Left ventricle myocardium inferior (tissue), 1 donor: Measurements from ENCODE around the gene SAP30L. TPM values are rescaled to one million over a fixed set of nuclear protein-coding genes. Genes with fewer than 3 reads are reported as not detected.

Experiments
- DNase-seq: peaks from one replicate; pipeline ENCODE4 v3.0.0-alpha.2; 2020
- H3K27ac ChIP-seq: fragments of 200-600 bp; replicated peaks from 2 replicates; pipeline ENCODE4 v1.8.0; 2021
- H3K27me3 ChIP-seq: fragments of 200-600 bp; 2 replicates; pipeline ENCODE4 v1.8.0; 2021; ENCODE audit warnings: low read depth
- H3K36me3 ChIP-seq: fragments of 200-600 bp; 2 replicates; pipeline ENCODE4 v1.8.0; 2021
- H3K4me1 ChIP-seq: fragments of 200-600 bp; 2 replicates; pipeline ENCODE4 v1.8.0; 2021
- H3K4me3 ChIP-seq: fragments of 200-600 bp; 2 replicates; pipeline ENCODE4 v1.8.0; 2021; ENCODE audit warnings: mild to moderate bottlenecking, moderate library complexity
- H3K9me3 ChIP-seq: fragments of 200-600 bp; replicated peaks from 2 replicates; pipeline ENCODE4 v1.8.0; 2021
- intact Hi-C: fragments of 100-400 bp; cut with micrococcal nuclease; formaldehyde crosslinking; loops from one replicate; pipeline ENCODE4 v1.11.0; 2022
- total RNA-seq: library from RNA; stranded (reverse); fragmentation: NEBNext Ultra II Directional; extraction: Animal tissue kit (Norgen Biotek cat#: 25700); gene quantifications from one replicate; pipeline ENCODE4 v1.2.1, GENCODE V29; 2021
- TF ChIP-seq, protein P1 (sequence below): fragments of 200-600 bp; IDR thresholded peaks from 2 replicates; pipeline ENCODE4 v1.8.0; 2021; ENCODE audit warnings: antibody characterized with exemption, mild to moderate bottlenecking, borderline replicate concordance
- donor health status: DM: no; HTN: yes; CAD: no; lungs with severe emphysema.

Gene SAP30L
- total RNA-seq, 1 donor from 2014 or later = 31.3 TPM

GRCh38 chr5:154410786-154411185 is 35.0 kb upstream of the SAP30L start:
- Histone ChIP-seq H3K27ac (no peak overlapping the region), H3K27me3 (no peaks in the 10 kb centered on the region), H3K4me1 (no peaks in the 10 kb centered on the region), H3K36me3 (peaks cover 27% of the 10 kb centered on the region), H3K4me3 (no peak overlapping the region), H3K9me3 (no peaks in the 10 kb centered on the region)
- intact Hi-C loops = no loop called here
- no peak for DNase-seq
- TF ChIP-seq, protein P1, sequence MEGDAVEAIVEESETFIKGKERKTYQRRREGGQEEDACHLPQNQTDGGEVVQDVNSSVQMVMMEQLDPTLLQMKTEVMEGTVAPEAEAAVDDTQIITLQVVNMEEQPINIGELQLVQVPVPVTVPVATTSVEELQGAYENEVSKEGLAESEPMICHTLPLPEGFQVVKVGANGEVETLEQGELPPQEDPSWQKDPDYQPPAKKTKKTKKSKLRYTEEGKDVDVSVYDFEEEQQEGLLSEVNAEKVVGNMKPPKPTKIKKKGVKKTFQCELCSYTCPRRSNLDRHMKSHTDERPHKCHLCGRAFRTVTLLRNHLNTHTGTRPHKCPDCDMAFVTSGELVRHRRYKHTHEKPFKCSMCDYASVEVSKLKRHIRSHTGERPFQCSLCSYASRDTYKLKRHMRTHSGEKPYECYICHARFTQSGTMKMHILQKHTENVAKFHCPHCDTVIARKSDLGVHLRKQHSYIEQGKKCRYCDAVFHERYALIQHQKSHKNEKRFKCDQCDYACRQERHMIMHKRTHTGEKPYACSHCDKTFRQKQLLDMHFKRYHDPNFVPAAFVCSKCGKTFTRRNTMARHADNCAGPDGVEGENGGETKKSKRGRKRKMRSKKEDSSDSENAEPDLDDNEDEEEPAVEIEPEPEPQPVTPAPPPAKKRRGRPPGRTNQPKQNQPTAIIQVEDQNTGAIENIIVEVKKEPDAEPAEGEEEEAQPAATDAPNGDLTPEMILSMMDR = no peak

- Histone ChIP-seq H3K4me1 (no peaks in the 10 kb centered on the region), H3K36me3 (peaks cover 31% of the 10 kb centered on the region), H3K27ac (no peak overlapping the region), H3K9me3 (no peaks in the 10 kb centered on the region), H3K4me3 (no peak overlapping the region), H3K27me3 (no peaks in the 10 kb centered on the region)
- TF ChIP-seq, protein P1 = no peak
- intact Hi-C loops = no loop called here
- DNase-seq = no peak
Measured at GRCh38 chr5:154411338-154411737, 34.5 kb upstream of the SAP30L start.

- no peak for DNase-seq
- Histone ChIP-seq H3K36me3 (peaks cover 39% of the 10 kb centered on the region), H3K27me3 (no peaks in the 10 kb centered on the region), H3K4me1 (no peaks in the 10 kb centered on the region), H3K4me3 (no peak overlapping the region), H3K27ac (no peak overlapping the region), H3K9me3 (no peaks in the 10 kb centered on the region)
- intact Hi-C loops = no loop called here
- TF ChIP-seq, protein P1 = no peak
Measured at GRCh38 chr5:154412316-154412715, 33.5 kb upstream of the SAP30L start.

- DNase-seq = no peak
- H3K36me3 ChIP-seq = peaks cover 45% of the 10 kb centered on the region
- intact Hi-C loops = no loop called here
- no peaks in the 10 kb centered on the region for H3K27me3 ChIP-seq
- H3K9me3 ChIP-seq = no peaks in the 10 kb centered on the region
- H3K4me1 ChIP-seq = no peaks in the 10 kb centered on the region
- TF ChIP-seq, protein P1 = no peak
- H3K4me3 ChIP-seq = no peak overlapping the region
- H3K27ac ChIP-seq = no peak overlapping the region
Measured at GRCh38 chr5:154412925-154413324, 32.9 kb upstream of the SAP30L start.

DNA sequence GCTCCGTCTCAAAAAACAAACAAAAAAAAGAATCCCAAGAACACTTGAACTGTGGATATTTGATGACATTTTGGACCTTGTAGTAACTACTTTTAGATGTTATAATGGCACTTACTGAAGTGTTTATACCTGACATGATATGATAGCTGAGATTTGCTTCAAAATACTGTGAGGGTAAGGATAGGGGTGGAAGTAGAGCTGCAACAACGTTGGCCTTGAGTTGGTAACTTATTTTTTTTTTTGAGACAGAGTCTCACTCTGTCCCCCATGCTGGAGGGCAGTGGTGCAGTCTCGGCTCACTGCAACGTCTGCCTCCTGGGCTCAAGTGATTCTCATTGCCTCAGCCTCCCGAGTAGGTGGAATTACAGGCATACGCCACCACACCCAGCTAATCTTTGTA is 30.7 kb upstream of the SAP30L start:
- intact Hi-C loops = no loop called here
- TF ChIP-seq, protein P1 = no peak

More for the DNA sequence above, 30.7 kb upstream of the SAP30L start:
- H3K36me3 ChIP-seq = peaks cover 58% of the 10 kb centered on the region
- H3K27me3 ChIP-seq = no peaks in the 10 kb centered on the region
- H3K9me3 ChIP-seq = no peaks in the 10 kb centered on the region
- no peak overlapping the region for H3K27ac ChIP-seq
- no peaks in the 10 kb centered on the region for H3K4me1 ChIP-seq
- no peak for DNase-seq
- H3K4me3 ChIP-seq = no peak overlapping the region
